ENCODE measurements around the gene HSPA4L.

The HSPA4L gene

GRCh38 chr4:127748957-127749356 is 33.2 kb upstream of the HSPA4L start:
- DNase-seq (ENCODE audit: extremely low read depth, low read depth): no peak
- H3K4me3 ChIP-seq (replicated peaks; ENCODE audit: low read depth, low read length): no peak overlapping the region
- TF ChIP-seq CTCF (IDR thresholded peaks at IDR 0.05; ENCODE audit: low read depth, low read length, missing control alignments): no peak

GRCh38 chr4:127756906-127757305 is 25.2 kb upstream of the HSPA4L start:
- TF ChIP-seq CTCF (IDR thresholded peaks at IDR 0.05; ENCODE audit: low read depth, low read length, missing control alignments): no peak
- no peak overlapping the region for H3K4me3 ChIP-seq (replicated peaks; ENCODE audit: low read depth, low read length)
- DNase-seq (ENCODE audit: extremely low read depth, low read depth): no peak

GRCh38 chr4:127759228-127759820 is 22.8 kb upstream of the HSPA4L start:
- no peak overlapping the region for H3K4me3 ChIP-seq (replicated peaks; ENCODE audit: low read depth, low read length)
- no peak for TF ChIP-seq CTCF (IDR thresholded peaks at IDR 0.05; ENCODE audit: low read depth, low read length, missing control alignments)
- DNase-seq (ENCODE audit: extremely low read depth, low read depth): no peak

- no peak overlapping the region for H3K4me3 ChIP-seq (replicated peaks; ENCODE audit: low read depth, low read length)
- no peak for TF ChIP-seq CTCF (IDR thresholded peaks at IDR 0.05; ENCODE audit: low read depth, low read length, missing control alignments)
- DNase-seq (ENCODE audit: extremely low read depth, low read depth): no peak
These were observed 22.2 kb upstream of the HSPA4L start for GRCh38 chr4:127759893-127760292.

- no peak overlapping the region for H3K4me3 ChIP-seq (replicated peaks; ENCODE audit: low read depth, low read length)
- DNase-seq (ENCODE audit: extremely low read depth, low read depth): no peak
- TF ChIP-seq CTCF (IDR thresholded peaks at IDR 0.05; ENCODE audit: low read depth, low read length, missing control alignments): no peak
These were observed 10.4 kb upstream of the HSPA4L start for GRCh38 chr4:127771535-127772275.

- no peak for DNase-seq (ENCODE audit: extremely low read depth, low read depth)
- no peak for TF ChIP-seq CTCF (IDR thresholded peaks at IDR 0.05; ENCODE audit: low read depth, low read length, missing control alignments)
- no peak overlapping the region for H3K4me3 ChIP-seq (replicated peaks; ENCODE audit: low read depth, low read length)
These were observed 9.1 kb upstream of the HSPA4L start for GRCh38 chr4:127772769-127773671.
